A673 (cell line): ENCODE measurements around the gene STUM. TPM values are rescaled to one million over a fixed set of nuclear protein-coding genes. Genes with fewer than 3 reads are reported as not detected.

Source experiments
- BruUV-seq: library from RNA; stranded (reverse); fragments of 400-500 nt; replicated peaks from 2 replicates; lab custom pipeline; 2021; lab: Mats Ljungman, UMichigan
- CTCF ChIA-PET: fragments of 300-600 bp; sonication (Branson Sonifier 250); formaldehyde crosslinking; loops from one replicate; lab custom pipeline; 2022; ENCODE audit warnings: antibody characterized with exemption; lab: Charles Lee
- POLR2A ChIA-PET: fragments of 300-600 bp; sonication (Branson Sonifier 250); formaldehyde crosslinking; loops from one replicate; lab custom pipeline; 2022; ENCODE audit warnings: antibody characterized with exemption; ENCODE audit not compliant: low non-redundant PET; lab: Charles Lee
- DNase-seq: peaks from one replicate; pipeline ENCODE4 v3.0.0-alpha.2; 2015; ENCODE audit warnings: low spot score
- H3K27ac ChIP-seq: fragments of 200-600 bp; sonication (generic); 2 replicates; pipeline ENCODE4 v1.5.1; 2016; ENCODE audit warnings: mixed run types, low read depth, mild to moderate bottlenecking, mixed read lengths, antibody characterized with exemption, low read length; ENCODE audit not compliant: poor library complexity, severe bottlenecking
- H3K27me3 ChIP-seq: fragments of 200-600 bp; sonication (generic); replicated peaks from 2 replicates; pipeline ENCODE4 v1.6.1; 2017; ENCODE audit warnings: mixed run types, low read depth, mild to moderate bottlenecking, mixed read lengths, antibody characterized with exemption, low read length; ENCODE audit not compliant: insufficient read depth, poor library complexity
- H3K36me3 ChIP-seq: fragments of 200-600 bp; sonication (generic); 2 replicates; pipeline ENCODE4 v1.6.1; 2016; ENCODE audit warnings: mixed run types, mild to moderate bottlenecking, mixed read lengths, antibody characterized with exemption, low read length; ENCODE audit not compliant: insufficient read depth, poor library complexity, severe bottlenecking
- H3K4me1 ChIP-seq: fragments of 200-600 bp; sonication (generic); 2 replicates; pipeline ENCODE4 v1.6.1; 2017; ENCODE audit warnings: mixed run types, mild to moderate bottlenecking, mixed read lengths, antibody characterized with exemption, low read length; ENCODE audit not compliant: insufficient read depth, poor library complexity, severe bottlenecking
- H3K4me3 ChIP-seq: fragments of 200-600 bp; sonication (generic); 2 replicates; pipeline ENCODE4 v1.5.1; 2016; ENCODE audit warnings: low read depth, mixed run types, mild to moderate bottlenecking, mixed read lengths, low read length; ENCODE audit not compliant: poor library complexity, severe bottlenecking
- H3K9me3 ChIP-seq: fragments of 200-600 bp; sonication (generic); 2 replicates; pipeline ENCODE4 v1.6.1; 2016; ENCODE audit warnings: mixed run types, low read depth, mild to moderate bottlenecking, mixed read lengths, antibody characterized with exemption, low read length; ENCODE audit not compliant: poor library complexity, severe bottlenecking
- EZH2 ChIP-seq: fragments of 200-600 bp; sonication (generic); IDR thresholded peaks from 2 replicates; pipeline ENCODE4 v1.6.1; 2017; ENCODE audit warnings: borderline replicate concordance, low read depth, mild to moderate bottlenecking, mixed read lengths, antibody characterized with exemption, low read length; ENCODE audit not compliant: poor library complexity, severe bottlenecking
- intact Hi-C: fragments of 100-400 bp; cut with micrococcal nuclease; formaldehyde crosslinking; loops from one replicate; pipeline ENCODE4 v1.10.0; 2022; ENCODE audit not compliant: unreplicated experiment
- total RNA-seq: library from RNA; stranded (reverse); gene quantifications from 2 replicates; pipeline ENCODE4 v1.2.3, GENCODE V29; 2021
- TF ChIP-seq, protein P1 (sequence below): fragments of 300-800, 200-600 bp; sonication (generic); conservative IDR thresholded peaks from 2 replicates; pipeline ENCODE4 v1.5.1; 2017; ENCODE audit warnings: low read depth, mild to moderate bottlenecking, antibody characterized with exemption, low read length, moderate library complexity, mixed read lengths

Gene STUM
- total RNA-seq, 1 experiment from 2014 or later = 0.54 TPM

DNA sequence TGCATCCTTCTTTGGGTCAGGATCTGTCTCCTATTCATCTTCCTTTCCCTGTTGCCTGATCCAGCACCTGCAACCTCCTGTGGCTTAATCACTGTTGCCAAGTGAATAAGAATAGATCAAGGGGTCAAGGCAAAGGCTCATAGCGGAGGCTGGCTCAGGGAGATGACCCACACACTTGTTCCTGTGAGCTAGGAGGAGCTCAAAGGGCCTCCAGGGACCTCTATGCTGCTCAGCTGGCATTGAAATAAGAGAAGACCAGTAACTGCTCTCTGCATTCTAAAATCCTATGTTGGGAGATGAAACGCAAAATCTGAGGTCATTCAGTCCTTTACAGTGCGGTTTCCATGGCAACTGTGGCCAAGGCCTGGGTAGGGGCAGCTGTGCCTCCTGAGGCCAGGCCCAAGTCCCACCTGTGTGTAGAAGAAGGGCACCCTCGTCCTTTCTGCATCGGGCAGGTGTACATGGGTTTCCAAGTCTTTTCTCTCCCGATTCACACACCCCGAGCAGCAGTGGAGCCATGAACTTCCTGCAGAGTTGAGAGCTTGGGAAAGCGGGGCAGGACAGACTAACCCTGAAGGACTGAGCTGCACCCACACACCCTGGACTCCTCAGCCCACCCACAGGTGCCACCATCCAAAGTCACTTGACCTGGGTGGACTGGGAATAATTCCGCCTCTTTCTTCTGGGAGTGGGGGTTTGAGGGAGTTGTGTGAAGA is 27.8 kb upstream of the STUM start:
- CTCF ChIA-PET = no interaction called here
- Histone ChIP-seq H3K36me3 (no peaks in the 10 kb centered on the region), H3K27me3 (peaks cover 13% of the 10 kb centered on the region), H3K4me1 (no peaks in the 10 kb centered on the region), H3K4me3 (no peak overlapping the region), H3K27ac (no peak overlapping the region), H3K9me3 (no peaks in the 10 kb centered on the region)
- TF ChIP-seq EZH2 = no peak
- TF ChIP-seq, protein P1, sequence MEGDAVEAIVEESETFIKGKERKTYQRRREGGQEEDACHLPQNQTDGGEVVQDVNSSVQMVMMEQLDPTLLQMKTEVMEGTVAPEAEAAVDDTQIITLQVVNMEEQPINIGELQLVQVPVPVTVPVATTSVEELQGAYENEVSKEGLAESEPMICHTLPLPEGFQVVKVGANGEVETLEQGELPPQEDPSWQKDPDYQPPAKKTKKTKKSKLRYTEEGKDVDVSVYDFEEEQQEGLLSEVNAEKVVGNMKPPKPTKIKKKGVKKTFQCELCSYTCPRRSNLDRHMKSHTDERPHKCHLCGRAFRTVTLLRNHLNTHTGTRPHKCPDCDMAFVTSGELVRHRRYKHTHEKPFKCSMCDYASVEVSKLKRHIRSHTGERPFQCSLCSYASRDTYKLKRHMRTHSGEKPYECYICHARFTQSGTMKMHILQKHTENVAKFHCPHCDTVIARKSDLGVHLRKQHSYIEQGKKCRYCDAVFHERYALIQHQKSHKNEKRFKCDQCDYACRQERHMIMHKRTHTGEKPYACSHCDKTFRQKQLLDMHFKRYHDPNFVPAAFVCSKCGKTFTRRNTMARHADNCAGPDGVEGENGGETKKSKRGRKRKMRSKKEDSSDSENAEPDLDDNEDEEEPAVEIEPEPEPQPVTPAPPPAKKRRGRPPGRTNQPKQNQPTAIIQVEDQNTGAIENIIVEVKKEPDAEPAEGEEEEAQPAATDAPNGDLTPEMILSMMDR = no peak
- intact Hi-C loops = no loop called here
- no TSS peak for BruUV-seq
- DNase-seq = no peak
- POLR2A ChIA-PET = no interaction called here

DNA sequence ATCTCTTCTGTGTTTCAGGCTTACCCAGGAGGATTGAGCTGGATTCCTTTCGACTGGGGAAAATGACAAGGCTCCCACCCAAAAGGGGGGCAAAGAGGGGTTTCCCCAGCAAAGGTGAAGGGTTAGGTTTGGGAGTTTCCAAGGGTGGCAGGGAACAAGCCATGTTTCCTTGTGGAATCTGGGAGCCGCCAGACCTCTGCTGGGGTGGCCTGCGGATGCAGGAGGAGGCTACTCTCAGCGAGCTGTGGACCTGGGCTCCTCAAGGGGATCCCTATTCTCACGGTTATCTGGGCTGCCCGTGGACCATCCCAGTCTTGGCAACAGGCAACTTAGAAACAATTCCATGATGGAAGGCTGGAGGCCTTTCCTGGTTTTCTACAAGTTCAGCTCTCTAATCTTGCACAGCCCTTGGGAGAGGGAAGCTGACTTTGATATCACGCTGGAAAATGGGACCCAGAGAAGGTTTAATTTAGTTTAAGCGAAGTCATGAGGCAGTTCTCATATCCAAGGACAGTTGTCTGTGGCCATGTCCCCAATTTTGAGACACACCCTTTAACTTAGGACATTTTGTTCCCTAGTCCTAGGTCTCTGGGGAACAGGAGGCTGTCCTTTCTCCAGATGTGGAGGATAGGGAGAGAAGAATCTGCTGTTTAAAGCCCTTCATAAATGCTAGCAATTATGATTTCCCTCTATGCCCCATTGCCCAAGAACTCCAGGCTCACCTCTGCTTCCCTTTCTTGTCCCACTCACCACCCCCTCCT is 24.7 kb upstream of the STUM start:
- Histone ChIP-seq H3K4me3 (no peak overlapping the region), H3K27me3 (no peaks in the 10 kb centered on the region), H3K27ac (no peak overlapping the region), H3K4me1 (no peaks in the 10 kb centered on the region), H3K36me3 (no peaks in the 10 kb centered on the region), H3K9me3 (no peaks in the 10 kb centered on the region)
- no peak for TF ChIP-seq EZH2
- TF ChIP-seq, protein P1 = no peak
- DNase-seq = no peak
- intact Hi-C loops = no loop called here
- ChIA-PET POLR2A (no interaction called here), CTCF (interaction anchor here (0.5 kb wide), 1 partner anchor 9 kb away, joined by 3 read pairs; no protein-coding TSS in a partner anchor)
- no TSS peak for BruUV-seq

DNA sequence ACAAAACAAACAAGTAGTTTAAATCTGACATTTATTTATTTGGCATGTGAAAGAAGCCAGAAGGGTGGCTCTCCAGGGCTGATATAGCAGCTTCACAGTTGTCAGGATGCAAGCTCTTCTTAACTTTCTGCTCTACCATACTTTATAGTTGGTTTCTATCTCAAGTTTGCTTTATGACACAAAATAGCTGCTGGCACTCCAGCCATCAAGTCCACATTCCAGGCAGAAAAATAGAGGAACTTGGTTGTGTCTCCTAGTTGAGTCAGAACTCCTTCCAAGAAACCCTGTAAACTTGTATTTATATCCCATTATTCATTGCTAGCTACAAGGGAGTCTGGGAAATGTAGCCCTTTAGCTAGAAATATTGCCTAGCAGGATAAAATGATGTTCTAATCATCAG is 24.0 kb upstream of the STUM start:
- intact Hi-C loops = no loop called here
- DNase-seq = no peak
- no peaks in the 10 kb centered on the region for H3K9me3 ChIP-seq
- TF ChIP-seq EZH2 = no peak
- TF ChIP-seq, protein P1 = no peak
- POLR2A ChIA-PET = no interaction called here
- no peak overlapping the region for H3K27ac ChIP-seq
- no peak overlapping the region for H3K4me3 ChIP-seq
- no peaks in the 10 kb centered on the region for H3K4me1 ChIP-seq
- H3K36me3 ChIP-seq = no peaks in the 10 kb centered on the region
- no peaks in the 10 kb centered on the region for H3K27me3 ChIP-seq
- BruUV-seq = no TSS peak
- CTCF ChIA-PET = no interaction called here
